Stimulated activated naive CD8-positive, alpha-beta T cell treated with anti-CD3 and anti-CD28 coated beads, Interleukin-15, amount 100 ng/mL, for 72 hours (primary cell): ENCODE measurements around the gene CYTH4.
A peak's percentile ranks its signal among the peaks of the same experiment; 100 is the strongest.
"Not testable (repeated sequence)": the region's sequence is repeated elsewhere in the genome, so short reads cannot be mapped to it uniquely, and the experiment has no call there.

Source experiments
- ATAC-seq: fragments of 150-1000 bp; cut with Tn5 transposase; 2 replicates; pipeline ENCODE4 v1.10.0; 2021; ENCODE audit warnings: mild to moderate bottlenecking, moderate library complexity
- DNase-seq, 2 donors: peaks; one replicate each; pipeline ENCODE4 v3.0.0; 2021 to 2022
- H3K27ac Mint-ChIP-seq, 2 donors: one replicate each; pipeline ENCODE4 v1.8.0; 2022; ENCODE audit warnings: mild to moderate bottlenecking in 2 of 2, mixed read lengths in 2 of 2, moderate library complexity in 2 of 2
- H3K27me3 Mint-ChIP-seq: one replicate; pipeline ENCODE4 v1.8.0; 2022; ENCODE audit warnings: mixed read lengths
- H3K4me1 Mint-ChIP-seq: one replicate; pipeline ENCODE4 v1.8.0; 2022; ENCODE audit warnings: mild to moderate bottlenecking, mixed read lengths
- H3K4me3 Mint-ChIP-seq, 2 donors: one replicate each; pipeline ENCODE4 v1.8.0; 2022; ENCODE audit warnings: mild to moderate bottlenecking in 2 of 2, mixed read lengths in 2 of 2, moderate library complexity in 1 of 2
- H3K9me3 Mint-ChIP-seq, 2 donors: one replicate each; pipeline ENCODE4 v1.8.0; 2022; ENCODE audit warnings: mixed read lengths in 2 of 2

CYTH4 gene, protein sequence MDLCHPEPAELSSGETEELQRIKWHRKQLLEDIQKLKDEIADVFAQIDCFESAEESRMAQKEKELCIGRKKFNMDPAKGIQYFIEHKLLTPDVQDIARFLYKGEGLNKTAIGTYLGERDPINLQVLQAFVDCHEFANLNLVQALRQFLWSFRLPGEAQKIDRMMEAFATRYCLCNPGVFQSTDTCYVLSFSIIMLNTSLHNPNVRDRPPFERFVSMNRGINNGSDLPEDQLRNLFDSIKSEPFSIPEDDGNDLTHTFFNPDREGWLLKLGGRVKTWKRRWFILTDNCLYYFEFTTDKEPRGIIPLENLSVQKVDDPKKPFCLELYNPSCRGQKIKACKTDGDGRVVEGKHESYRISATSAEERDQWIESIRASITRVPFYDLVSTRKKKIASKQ

DNA sequence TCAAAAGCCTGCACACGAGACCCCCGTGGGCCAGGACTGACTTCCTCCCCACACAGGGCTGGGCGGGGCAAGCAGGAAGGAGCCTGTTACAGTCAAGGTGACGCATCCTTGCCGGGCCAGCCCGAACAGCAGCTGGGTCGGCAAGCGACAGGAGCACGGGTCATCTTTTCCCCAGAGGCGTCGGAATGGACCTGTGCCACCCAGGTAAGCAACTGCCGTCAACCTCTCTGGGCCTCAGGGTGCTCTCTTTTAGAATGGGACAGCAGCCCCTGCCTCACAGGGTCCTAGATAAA is at the start of gene CYTH4:
Gene CYTH4 (plus strand): TSS at position 124 of the 293 bp plus-strand sequence. CDS start 62 bp downstream, at position 186.
- no peaks in the 10 kb centered on the region for H3K9me3 Mint-ChIP-seq
- H3K4me3 Mint-ChIP-seq, result peak within 1 kb of the TSS; percentile 95 to 98
- H3K27me3 Mint-ChIP-seq, result no peaks in the 10 kb centered on the region
- peak within 1 kb of the TSS; percentile 98 to 100 for H3K27ac Mint-ChIP-seq
- H3K4me1 Mint-ChIP-seq, result peaks cover 88% of the 10 kb centered on the region
- peak; percentile 50 to 71 for DNase-seq
- peak; percentile 89 for ATAC-seq

DNA sequence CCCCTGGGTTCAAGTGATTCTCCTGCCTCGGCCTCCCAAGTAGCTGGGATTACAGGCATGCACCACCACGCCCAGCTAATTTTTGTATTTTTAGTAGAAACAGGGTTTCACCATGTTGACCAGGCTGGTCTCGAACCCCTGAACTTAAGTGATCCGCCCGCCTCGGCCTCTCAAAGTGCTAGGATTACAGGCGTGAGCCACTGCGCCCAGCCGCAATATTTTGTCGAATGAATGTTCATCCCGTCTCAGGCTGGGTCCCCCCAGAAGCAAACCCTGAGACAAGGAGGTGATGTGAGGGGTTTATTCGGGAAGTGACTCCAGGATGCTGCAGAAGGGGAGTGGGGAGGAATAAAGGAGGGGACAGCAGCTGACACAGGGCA is 48.9 kb upstream of the CYTH4 start:
- Mint-ChIP-seq H3K4me1 (peaks cover 100% of the 10 kb centered on the region), H3K4me3 (peak overlapping the region; percentile 75 to 98), H3K27ac (peak overlapping the region; percentile 27 to 84)
- ATAC-seq, H3K9me3 Mint-ChIP-seq, H3K27me3 Mint-ChIP-seq, DNase-seq: not testable (repeated sequence)

DNA sequence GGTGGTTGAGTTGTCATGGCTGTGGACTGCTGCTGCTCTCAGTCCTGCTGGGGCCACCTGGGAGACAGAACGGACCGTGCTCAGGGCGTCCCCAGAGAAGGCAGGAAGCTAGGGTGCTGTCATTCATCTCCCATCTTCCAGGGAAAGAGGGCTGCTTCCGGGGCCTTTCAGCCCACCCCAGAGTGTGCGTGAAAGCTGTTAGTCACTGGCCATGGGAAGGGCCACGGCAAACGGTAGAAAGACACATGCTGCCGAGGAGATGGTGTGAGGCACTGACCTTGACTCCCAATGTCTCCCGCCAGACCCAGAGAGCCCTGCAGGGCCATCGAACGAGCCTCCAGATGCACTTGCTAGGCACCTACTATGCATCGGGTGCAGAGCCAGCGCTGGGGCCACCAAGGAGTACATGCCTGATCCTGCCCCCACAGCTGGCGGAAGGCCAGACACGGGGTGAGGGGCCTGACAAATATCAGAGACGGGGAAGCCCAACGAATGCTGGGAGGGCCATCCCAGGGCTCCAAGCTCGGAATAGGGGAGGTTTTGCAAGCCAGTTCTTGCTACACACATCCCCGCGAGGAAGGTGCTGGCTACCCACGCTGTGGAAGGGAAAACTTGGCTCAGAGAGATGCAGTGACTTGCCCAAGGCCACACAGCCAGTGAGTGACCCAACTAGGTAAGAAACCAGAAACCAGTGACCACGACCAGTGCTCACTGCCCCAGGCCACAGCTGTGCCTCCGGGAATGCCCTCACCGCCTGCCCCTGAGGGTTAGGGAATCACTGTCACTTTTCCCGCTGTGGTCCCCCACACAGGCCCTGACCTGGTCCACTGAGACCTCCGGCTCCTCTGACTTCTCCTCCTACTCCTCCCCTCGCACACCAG is 48.3 kb upstream of the CYTH4 start:
- H3K4me1 Mint-ChIP-seq, result peaks cover 100% of the 10 kb centered on the region
- H3K27ac Mint-ChIP-seq, result peak overlapping the region; percentile 84 to 90
- H3K9me3 Mint-ChIP-seq, result no peaks in the 10 kb centered on the region
- no peak for DNase-seq
- ATAC-seq, result no peak
- no peaks in the 10 kb centered on the region for H3K27me3 Mint-ChIP-seq
- H3K4me3 Mint-ChIP-seq, result peak overlapping the region; percentile 75 to 98

DNA sequence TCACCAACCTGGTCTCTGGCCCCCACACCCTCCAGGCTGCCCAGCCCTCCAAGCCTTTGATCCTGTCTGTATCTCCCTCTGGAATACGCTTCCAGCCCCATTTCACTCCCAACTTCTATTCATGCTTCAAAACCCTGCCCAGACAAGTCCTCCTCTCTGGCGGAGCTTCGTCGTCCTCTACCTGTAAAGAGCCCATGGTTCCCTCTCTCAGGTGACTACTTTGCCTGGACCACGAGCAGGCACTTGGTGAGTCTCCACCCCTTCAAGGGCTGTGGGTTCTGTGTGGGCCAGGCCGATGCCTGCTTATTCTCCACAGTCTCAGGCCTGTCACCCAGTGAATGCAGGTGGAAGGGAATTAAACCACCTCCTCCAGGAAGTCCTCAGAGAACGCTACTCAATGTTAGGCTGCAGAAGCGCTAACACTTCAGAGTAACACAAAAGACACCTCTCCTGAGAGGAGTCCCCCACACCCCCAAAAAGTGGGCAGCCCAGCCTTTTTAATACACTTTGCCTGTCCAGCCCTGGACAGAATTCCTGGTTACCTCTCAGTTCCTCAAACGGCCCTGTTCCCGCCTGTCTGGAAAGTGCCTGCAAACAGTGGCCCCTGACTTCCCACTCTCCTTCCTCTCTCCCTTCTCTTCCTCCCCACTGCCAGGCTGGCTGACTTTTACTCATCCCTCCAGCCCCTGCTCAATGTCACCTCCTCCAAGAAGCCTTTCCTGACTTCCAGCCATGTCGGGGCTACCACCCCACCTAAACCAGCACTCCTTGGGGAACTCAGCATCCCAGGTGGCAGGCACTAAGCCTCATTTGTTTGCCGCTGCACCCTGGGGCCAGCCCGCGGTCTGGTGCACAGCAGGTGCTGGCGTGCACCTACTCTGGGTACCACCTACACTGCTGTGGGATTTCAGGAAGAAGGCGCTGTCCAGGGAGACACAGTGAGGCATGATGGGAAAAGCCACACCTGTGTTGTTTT is 47.3 kb upstream of the CYTH4 start:
- ATAC-seq (no peak), DNase-seq (no peak)
- peak overlapping the region; percentile 81 to 90 for H3K27ac Mint-ChIP-seq
- H3K27me3 Mint-ChIP-seq, result no peaks in the 10 kb centered on the region
- H3K4me1 Mint-ChIP-seq, result peaks cover 100% of the 10 kb centered on the region
- H3K4me3 Mint-ChIP-seq, result peak overlapping the region; percentile 75 to 98
- H3K9me3 Mint-ChIP-seq, result no peaks in the 10 kb centered on the region

DNA sequence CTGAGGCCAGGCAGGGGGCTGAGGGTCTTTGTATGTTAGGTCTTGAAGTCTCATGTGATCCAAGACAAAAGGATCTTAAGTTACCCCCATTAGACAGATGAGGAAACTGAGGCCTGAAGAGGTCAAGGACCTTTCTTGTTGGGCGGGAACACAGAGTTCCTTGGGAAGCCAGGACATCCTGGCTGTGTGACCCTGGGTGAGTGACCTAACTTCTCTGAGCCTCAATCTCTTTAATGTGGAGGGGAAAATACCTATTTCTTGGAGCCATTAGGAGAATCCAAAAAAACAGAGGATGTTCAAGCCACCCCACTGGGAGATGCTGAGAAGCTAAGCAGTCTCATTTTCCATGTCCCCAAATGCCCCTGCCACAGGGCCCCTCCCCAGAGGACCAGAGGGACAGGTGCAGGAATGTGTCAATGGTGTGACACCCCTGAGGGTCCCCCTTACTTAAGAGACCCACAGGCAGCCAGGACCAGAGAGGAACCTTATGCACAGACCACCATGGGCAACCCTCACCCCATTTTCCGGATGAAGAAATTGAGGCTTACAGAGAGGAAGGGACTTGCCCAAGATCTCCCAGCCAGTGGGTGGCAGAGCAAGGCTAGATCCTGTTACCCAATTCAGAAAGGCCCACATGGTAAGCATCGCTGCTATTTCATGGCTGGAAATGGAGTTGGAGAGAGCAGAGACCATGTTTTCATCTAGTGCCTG is 46.3 kb upstream of the CYTH4 start:
- Mint-ChIP-seq H3K4me1 (peaks cover 100% of the 10 kb centered on the region), H3K27me3 (no peaks in the 10 kb centered on the region), H3K9me3 (no peaks in the 10 kb centered on the region), H3K27ac (peak overlapping the region; percentile 89 to 96), H3K4me3 (peak overlapping the region; percentile 75 to 98)
- DNase-seq (no peak), ATAC-seq (no peak)

DNA sequence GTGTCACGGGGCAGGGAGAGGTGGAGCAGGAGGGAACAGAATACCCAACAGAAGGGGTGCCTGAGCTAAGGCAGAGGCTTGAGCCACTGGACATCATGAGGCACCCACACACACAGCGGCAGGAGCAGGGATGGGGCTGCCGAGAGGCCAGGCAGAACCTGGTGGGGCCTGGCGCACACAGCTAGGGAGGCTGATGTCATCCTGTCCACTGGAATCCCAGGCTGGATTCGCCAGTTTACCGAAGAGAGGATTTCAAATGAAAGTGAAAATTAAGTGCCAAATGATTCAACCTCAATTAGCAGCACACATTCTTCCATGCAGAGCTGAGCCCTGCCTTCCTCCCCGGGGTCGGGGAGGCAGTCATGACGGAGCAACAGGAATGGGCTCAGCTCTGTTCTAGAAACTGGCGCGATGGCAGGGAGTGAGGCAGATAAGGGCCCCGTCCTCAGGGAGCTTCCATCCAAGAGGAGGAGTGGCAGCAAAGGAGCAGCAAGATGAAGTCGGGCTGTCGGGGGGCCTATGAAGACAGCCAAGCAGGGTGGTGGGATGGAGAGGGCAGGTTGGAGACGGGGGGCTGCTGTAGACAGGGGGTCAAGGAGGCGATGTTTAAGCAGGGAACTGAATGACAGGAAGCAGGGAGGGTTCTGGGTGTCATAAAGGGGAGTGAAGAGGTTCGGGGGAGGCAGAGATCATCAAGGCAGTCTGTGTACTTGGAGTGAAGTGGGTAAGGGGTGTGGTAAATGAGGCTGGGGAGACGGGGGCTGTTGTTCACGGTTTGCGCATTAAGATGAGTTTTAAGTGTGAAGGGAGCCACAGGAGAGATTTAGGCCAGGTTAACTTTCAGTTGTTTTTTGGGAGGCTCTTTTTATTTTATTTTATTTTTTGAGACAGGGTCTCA is 44.7 kb upstream of the CYTH4 start:
- no peaks in the 10 kb centered on the region for H3K9me3 Mint-ChIP-seq
- no peaks in the 10 kb centered on the region for H3K27me3 Mint-ChIP-seq
- peak overlapping the region; percentile 93 to 96 for H3K27ac Mint-ChIP-seq
- H3K4me1 Mint-ChIP-seq, result peaks cover 99% of the 10 kb centered on the region
- no peak for DNase-seq
- H3K4me3 Mint-ChIP-seq, result peak overlapping the region; percentile 75 to 98
- ATAC-seq, result no peak

DNA sequence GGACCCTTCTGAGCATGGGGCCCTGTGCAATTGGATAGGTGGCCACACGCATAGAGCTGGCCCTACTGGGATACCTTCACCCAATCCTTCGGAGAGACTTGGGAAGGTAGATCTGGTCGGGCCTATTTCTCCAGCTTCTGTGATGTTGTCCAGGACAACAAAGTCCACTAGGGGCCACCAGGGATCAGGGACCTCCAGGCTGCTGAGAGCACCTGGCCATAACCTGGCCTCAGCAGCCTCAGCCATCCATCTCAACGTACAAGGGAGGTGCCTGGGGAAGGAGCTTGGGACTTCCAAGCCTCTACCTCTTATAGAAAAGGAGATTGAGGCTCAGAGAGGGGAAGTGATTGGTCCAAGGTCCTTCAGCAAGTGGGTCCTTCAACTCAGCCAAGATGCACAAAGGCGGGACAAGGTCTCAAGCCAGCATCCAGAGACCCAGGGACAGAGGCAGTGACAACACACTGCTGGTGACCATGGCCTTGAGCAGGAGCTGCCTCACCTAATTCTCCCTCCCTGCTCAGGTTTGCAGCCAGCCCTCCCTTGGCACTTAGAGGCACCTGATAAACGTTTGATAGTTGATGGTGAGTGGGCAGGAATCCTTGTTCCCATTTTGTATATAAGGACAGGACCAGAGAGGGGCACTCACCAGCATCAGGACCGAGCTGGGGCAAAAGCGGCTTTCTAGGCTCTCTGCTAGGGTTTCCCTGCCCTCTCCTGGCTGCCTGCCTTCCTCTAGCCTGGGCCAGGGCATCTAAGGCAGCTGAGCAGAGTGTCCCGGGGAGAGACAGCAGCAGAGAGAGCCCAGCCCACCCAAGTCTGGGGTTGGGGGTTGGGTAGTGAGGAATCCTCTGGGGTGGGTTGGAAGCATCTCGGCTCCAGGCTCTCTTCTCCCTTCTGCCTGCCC is 42.7 kb upstream of the CYTH4 start:
- DNase-seq (no peak), ATAC-seq (no peak)
- peak overlapping the region; percentile 23 to 82 for H3K27ac Mint-ChIP-seq
- H3K9me3 Mint-ChIP-seq, result no peaks in the 10 kb centered on the region
- H3K27me3 Mint-ChIP-seq, result no peaks in the 10 kb centered on the region
- peaks cover 85% of the 10 kb centered on the region for H3K4me1 Mint-ChIP-seq
- H3K4me3 Mint-ChIP-seq, result peak overlapping the region; percentile 95 to 98

DNA sequence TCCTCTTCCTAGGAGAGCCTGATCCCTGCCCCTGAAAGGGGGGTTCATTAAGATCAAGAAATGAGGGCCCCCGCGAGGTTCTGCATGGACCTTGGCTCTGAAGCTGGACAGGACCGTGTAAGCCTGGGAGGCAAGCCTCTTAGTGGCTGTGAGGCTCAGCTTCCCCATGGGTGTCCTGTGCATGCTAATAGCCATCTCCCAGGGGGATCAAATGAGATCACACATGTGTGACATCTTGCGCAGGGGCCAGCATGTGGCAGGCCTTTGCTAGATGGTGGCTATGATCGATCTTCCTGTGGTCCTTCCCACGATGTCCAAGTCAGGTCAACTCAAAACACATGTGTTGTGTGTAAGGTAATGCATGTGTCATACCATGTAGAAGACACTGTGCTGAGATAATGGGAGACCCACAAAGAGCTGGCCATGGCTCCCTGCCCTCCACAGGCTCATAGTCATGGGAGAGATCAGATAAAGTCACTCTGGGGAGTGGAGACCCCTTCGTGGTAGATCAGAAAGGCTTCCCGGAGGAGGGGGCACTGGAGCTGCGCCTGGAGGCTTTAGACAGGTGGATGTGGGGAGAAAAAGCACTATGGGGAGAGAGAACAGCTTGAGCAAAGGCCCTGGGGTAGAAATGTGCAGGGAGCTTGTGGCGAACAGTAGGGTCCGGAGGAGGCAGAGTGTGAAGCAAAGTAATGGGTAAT is 41.9 kb upstream of the CYTH4 start:
- ATAC-seq, result no peak
- H3K9me3 Mint-ChIP-seq, result no peaks in the 10 kb centered on the region
- H3K27ac Mint-ChIP-seq, result peak overlapping the region in 1 of 2 donors; percentile 36

DNA sequence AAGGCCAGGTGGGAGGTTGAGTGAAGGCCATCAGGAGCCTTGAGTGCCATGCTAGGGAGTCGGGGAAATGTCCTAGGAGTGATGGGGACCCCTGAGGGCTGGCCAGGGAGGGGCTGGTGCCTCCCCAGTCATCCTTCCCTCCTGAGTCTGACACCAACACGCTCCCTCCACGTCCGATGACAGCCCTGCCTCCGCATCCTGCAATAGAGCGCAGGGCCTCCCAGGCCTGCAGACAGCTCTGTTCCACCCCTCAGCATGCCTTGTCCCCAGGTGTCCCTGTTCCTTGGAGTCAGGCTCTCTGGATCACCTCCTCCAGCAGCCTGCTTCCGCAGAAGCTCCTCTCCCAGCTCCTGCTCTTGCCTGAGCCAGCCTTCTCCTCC is 41.4 kb upstream of the CYTH4 start:
- Mint-ChIP-seq H3K4me1 (peaks cover 80% of the 10 kb centered on the region), H3K9me3 (no peaks in the 10 kb centered on the region), H3K4me3 (peak overlapping the region; percentile 95 to 98), H3K27me3 (no peaks in the 10 kb centered on the region), H3K27ac (peak overlapping the region; percentile 69 to 88)
- no peak for DNase-seq
- no peak for ATAC-seq

More for the DNA sequence above, 41.9 kb upstream of the CYTH4 start:
- peaks cover 85% of the 10 kb centered on the region for H3K4me1 Mint-ChIP-seq
- peak overlapping the region; percentile 95 to 98 for H3K4me3 Mint-ChIP-seq
- DNase-seq, result no peak
- no peaks in the 10 kb centered on the region for H3K27me3 Mint-ChIP-seq

DNA sequence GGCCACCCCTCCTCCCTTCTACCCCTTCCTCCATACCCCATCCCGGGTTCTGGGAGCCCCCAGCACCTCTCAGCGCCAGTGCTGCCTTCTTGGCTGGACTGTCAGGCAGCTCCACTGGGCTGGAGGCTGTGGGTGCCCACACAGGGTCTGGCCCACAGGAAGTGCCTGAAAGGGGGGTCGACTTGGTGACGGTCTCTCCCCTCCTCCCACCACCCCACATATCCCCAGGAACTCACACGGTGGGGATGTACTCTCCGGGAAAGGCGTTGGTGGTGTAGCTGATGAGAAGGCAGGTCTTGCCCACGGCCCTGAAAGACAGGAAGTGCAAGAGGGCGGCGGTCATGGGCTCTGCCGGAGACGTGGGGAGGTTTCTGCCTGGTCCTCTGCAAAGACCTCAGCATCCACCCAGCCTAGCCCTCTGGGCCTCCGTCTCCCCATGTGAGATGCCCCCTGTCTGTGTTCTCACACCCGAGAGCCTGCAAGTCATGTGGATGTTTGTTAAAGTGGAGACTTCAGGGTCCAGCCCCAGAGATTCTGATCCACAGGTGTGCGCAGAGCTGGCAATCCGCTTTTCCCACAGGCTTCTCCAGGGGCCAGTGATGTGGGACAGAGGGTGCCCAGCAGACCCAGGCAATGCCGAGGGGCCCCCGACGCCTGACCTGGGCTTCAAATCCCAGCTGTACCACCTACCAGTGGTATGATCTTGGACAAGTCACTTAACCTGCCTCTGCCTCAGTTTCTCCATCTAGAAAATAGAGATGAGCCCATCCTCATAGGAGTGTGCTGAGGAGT is 40.8 kb upstream of the CYTH4 start:
- no peaks in the 10 kb centered on the region for H3K27me3 Mint-ChIP-seq
- peaks cover 74% of the 10 kb centered on the region for H3K4me1 Mint-ChIP-seq
- no peaks in the 10 kb centered on the region for H3K9me3 Mint-ChIP-seq
- DNase-seq (peak; percentile 45 to 65), ATAC-seq (no peak)
- peak overlapping the region; percentile 88 to 92 for H3K27ac Mint-ChIP-seq
- H3K4me3 Mint-ChIP-seq, result peak overlapping the region; percentile 95 to 98

DNA sequence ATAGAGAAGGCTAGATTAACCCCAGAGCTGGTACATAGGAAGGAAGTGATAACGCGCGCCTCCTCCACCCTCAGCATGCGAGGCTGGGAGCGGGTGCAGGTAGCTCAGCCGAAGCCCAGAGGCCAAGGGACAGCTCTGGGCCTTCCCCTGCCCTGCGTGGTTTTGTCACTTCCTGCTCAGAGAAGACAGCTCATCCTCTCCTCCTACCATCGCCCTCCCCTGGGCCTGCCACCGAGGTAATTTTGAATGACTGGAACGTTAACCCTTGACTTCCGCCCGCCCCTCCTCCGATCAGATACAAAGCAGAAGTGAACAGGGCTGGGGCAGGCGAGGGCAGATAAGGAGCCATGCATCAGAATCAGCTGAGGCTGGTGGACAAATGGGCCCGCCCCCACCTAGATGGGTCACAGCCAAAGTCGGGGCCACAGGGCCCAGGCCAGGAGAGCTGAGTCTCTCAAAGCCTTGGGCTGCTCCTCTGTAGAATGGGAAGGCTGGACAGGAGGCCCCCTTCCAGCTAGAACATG is 39.9 kb upstream of the CYTH4 start:
- ATAC-seq (peak; percentile 82), DNase-seq (peak; percentile 86 to 95)
- Mint-ChIP-seq H3K4me1 (peaks cover 65% of the 10 kb centered on the region), H3K4me3 (peak overlapping the region; percentile 95 to 98), H3K27me3 (no peaks in the 10 kb centered on the region), H3K9me3 (no peaks in the 10 kb centered on the region), H3K27ac (peak overlapping the region; percentile 88 to 92)
